ENCODE results near the gene NEK6.

- TF ChIP-seq CTCF (IDR thresholded peaks at IDR 0.05; ENCODE audit: low read depth, low read length) (no peak), EZH2phosphoT487 (IDR thresholded peaks at IDR 0.05; ENCODE audit: low read depth) (no peak)
Measured at GRCh38 chr9:124284940-124285441, 27.2 kb downstream of the NEK6 start.
